H7 (cell line): ENCODE measurements around the gene RADIL. TPM values are rescaled to one million over a fixed set of nuclear protein-coding genes. Genes with fewer than 3 reads are reported as not detected.
A peak's percentile ranks its signal among the peaks of the same experiment; 100 is the strongest.

Experiments
- DNase-seq: peaks from one replicate; pipeline ENCODE4 v3.0.0; 2012
- H3K27me3 ChIP-seq: 2 replicates; pipeline ENCODE4 v1.6.0; 2011; ENCODE audit warnings: mild to moderate bottlenecking, low read length; ENCODE audit not compliant: control insufficient read depth, insufficient read depth
- H3K36me3 ChIP-seq: replicated peaks from 2 replicates; pipeline ENCODE4 v1.5.1; 2011; ENCODE audit warnings: low read length; ENCODE audit not compliant: control insufficient read depth, insufficient read depth
- H3K4me3 ChIP-seq: 2 replicates; pipeline ENCODE4 v1.5.1; 2011; ENCODE audit warnings: low read depth, mild to moderate bottlenecking, control low read depth, low read length, moderate library complexity; ENCODE audit not compliant: insufficient read depth
- total RNA-seq: library from RNA; depleted of rRNA; stranded (reverse); fragments of >200 nt; shearing (Covaris generic); gene quantifications from 2 replicates; pipeline ENCODE4 v1.2.3, GENCODE V29; 2014; rRNA removed

The RADIL gene
- total RNA-seq, 1 experiment from 2014 or later, result 9.8 TPM

DNA sequence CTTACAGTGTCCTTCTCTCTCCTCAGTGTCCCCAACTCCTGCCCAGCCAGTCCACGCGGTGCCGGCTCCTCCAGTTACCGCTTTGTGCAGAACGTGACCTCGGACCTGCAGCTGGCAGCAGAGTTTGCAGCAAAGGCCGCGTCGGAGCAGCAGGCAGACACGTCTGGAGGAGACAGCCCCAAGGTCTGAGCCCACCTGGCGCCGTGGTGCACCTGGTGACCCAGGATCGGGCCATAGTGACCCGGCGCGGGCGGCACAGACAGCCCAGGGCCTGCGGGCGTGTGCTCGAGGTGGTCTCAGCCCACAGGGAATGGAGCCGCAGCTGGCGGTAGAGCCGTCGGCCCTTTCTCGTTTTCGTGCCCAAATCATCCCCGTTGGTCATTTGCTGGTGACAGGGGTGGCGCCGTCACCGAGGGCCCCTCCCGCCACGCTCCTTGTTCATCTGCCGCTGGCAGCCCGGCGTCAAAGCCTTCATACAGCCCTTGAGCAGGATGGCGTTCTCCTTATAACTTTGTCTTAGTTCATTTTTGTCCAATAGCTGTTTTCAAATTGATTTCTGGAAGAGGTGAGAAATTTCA, 129.0 kb downstream of the RADIL start:
- DNase-seq, result no peak
- no peaks in the 10 kb centered on the region for H3K27me3 ChIP-seq
- H3K36me3 ChIP-seq, result peaks cover 2% of the 10 kb centered on the region; the same call in 1 of the 2 replicates
- no peak overlapping the region for H3K4me3 ChIP-seq

DNA sequence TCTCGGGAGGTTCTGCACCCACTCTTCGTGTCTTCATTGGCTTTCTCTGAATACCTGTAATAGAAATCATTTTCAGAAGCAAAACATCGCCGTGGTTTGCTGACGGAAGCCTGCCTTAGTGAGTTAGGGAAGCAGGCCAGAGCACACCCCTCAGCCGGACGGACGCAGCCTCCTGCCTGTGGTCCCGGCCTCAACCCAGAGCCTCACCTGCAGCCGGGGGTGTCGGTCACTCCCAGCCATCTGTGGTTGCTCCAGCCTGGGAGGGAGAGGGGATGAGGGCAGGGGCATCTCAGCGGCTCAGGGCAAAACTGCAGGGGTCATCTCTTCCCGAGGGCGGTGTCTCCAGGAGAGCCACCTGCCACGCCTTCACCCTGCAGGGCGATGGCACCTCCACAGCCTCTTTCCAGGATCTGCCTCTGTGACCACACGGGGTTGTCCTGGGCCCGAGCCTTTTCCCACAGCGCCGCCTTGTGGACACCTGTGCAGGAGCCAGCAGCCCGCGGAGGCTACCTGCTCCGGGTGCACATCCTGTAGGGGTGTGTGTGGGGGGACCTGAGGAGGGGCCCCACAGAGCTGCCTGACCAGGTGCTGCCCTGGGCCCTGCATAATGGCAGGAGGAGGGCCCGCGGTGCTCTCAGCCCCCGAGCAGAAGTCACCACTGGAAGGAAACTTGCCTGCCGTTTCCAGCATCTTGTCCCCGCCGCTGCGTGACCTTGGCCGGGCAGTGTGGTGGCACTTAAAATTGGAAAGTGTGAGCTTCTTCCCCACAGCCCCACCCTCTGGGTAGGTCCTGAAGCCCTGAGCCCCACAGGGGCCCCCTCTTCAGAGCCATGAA, 129.7 kb downstream of the RADIL start:
- DNase-seq, result peak; percentile 97
- no peak overlapping the region for H3K4me3 ChIP-seq
- H3K27me3 ChIP-seq, result no peaks in the 10 kb centered on the region
- peaks cover 2% of the 10 kb centered on the region; the same call in 1 of the 2 replicates for H3K36me3 ChIP-seq

GRCh38 chr7:4751398-4751947, 132.0 kb downstream of the RADIL start:
- Histone ChIP-seq H3K4me3 (no peak overlapping the region), H3K27me3 (no peaks in the 10 kb centered on the region), H3K36me3 (no peaks in the 10 kb centered on the region)
- no peak for DNase-seq

DNA sequence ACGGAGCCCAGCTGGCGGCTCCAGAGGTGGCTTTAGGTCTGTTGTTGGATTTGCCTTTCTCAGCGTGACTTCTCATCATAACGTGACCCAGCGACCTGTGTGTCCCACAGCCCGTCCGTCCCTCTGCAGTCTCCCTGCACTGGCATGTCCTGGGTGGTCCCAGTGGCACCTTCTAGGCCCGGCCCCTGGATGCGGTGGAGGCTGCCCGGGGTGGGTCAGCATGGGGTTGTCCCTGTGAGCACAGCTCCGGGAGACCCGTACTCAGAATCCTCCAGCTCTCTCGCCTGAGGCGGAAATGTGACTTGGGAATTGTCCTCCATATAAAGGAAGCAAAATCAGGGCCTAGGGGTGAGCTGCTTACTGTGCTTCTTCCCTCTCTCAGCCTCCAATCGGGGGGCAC, 133.7 kb downstream of the RADIL start:
- H3K4me3 ChIP-seq, result no peak overlapping the region
- H3K27me3 ChIP-seq, result no peaks in the 10 kb centered on the region
- no peak for DNase-seq
- no peaks in the 10 kb centered on the region for H3K36me3 ChIP-seq

- no peaks in the 10 kb centered on the region; the same call in 1 of the 2 replicates for H3K27me3 ChIP-seq
- DNase-seq, result no peak
- H3K36me3 ChIP-seq, result no peaks in the 10 kb centered on the region
- no peak overlapping the region for H3K4me3 ChIP-seq
Observed at GRCh38 chr7:4749363-4749762, 134.2 kb downstream of the RADIL start.

Other genes starting within 250 kb of the RADIL start
- 20.4 and 23.1 TPM in 2 replicates for gene FOXK1, start 201.4 kb downstream of the RADIL start, total RNA-seq
- gene AP5Z1, start 108.1 kb downstream of the RADIL start, total RNA-seq, result 22.4 and 25.6 TPM in 2 replicates
- 0.14 TPM in 1 of 2 replicates, not detected in the other for gene PAPOLB, start 21.7 kb downstream of the RADIL start, total RNA-seq
- not detected in 2 replicates for gene MMD2, start 75.5 kb upstream of the RADIL start, total RNA-seq
- gene RBAK, start 162.1 kb upstream of the RADIL start, total RNA-seq, result 5.8 and 11.3 TPM in 2 replicates